NCI-H2081 (cell line): ENCODE data around the gene RGS1.
"Not testable (repeated sequence)": the region's sequence is repeated elsewhere in the genome, so short reads cannot be mapped to it uniquely, and the experiment has no call there.

Experiments
- DNase-seq, 2 experiments: peaks; one replicate each; lab custom pipeline; 2025; lab: John Stamatoyannopoulos, UW

The RGS1 gene

GRCh38 chr1:192575499-192576189 lies at the start of gene RGS1:
RGS1 (plus strand) TSS chr1:192575773; CDS start chr1:192575793, 20 bp downstream.
- DNase-seq: no peak

GRCh38 chr1:192527111-192527795 lies 48.3 kb upstream of the RGS1 start:
- no peak for DNase-seq

GRCh38 chr1:192527950-192528349 lies 47.6 kb upstream of the RGS1 start:
- no peak for DNase-seq

- DNase-seq: no peak
These were observed 46.4 kb upstream of the RGS1 start for GRCh38 chr1:192529031-192529755.

- no peak for DNase-seq
These were observed 45.8 kb upstream of the RGS1 start for GRCh38 chr1:192529811-192530210.

- DNase-seq: no peak
These were observed 45.3 kb upstream of the RGS1 start for GRCh38 chr1:192530254-192530653.

GRCh38 chr1:192531037-192531703 lies 44.4 kb upstream of the RGS1 start:
- not testable (repeated sequence) for DNase-seq

- no peak for DNase-seq
These were observed 40.9 kb upstream of the RGS1 start for GRCh38 chr1:192534666-192535065.

- DNase-seq: no peak
These were observed 39.5 kb upstream of the RGS1 start for GRCh38 chr1:192535916-192536664.

- DNase-seq: no peak
These were observed 36.9 kb upstream of the RGS1 start for GRCh38 chr1:192538407-192539296.

GRCh38 chr1:192539297-192540092 lies 36.1 kb upstream of the RGS1 start:
- no peak for DNase-seq

- no peak for DNase-seq
These were observed 32.1 kb upstream of the RGS1 start for GRCh38 chr1:192543445-192543844.

GRCh38 chr1:192545896-192546521 lies 29.6 kb upstream of the RGS1 start:
- no peak for DNase-seq

GRCh38 chr1:192546596-192547190 lies 28.9 kb upstream of the RGS1 start:
- no peak for DNase-seq

- no peak for DNase-seq
These were observed 28.1 kb upstream of the RGS1 start for GRCh38 chr1:192547501-192547900.

- no peak for DNase-seq
These were observed 25.6 kb upstream of the RGS1 start for GRCh38 chr1:192549937-192550336.

GRCh38 chr1:192550922-192551534 lies 24.5 kb upstream of the RGS1 start:
- DNase-seq: no peak

GRCh38 chr1:192552760-192553191 lies 22.8 kb upstream of the RGS1 start:
- no peak for DNase-seq
